GM21528 (cell line): ENCODE results near the gene TRIP11.
A peak's percentile ranks its signal among the peaks of the same experiment; 100 is the strongest.
"Not testable (repeated sequence)": the region's sequence is repeated elsewhere in the genome, so short reads cannot be mapped to it uniquely, and the experiment has no call there.

ENCODE experiments used
- ATAC-seq: cut with Tn5 transposase; IDR thresholded peaks from one replicate; pipeline ENCODE4 v1.9.1; 2021; ENCODE audit warnings: mild to moderate bottlenecking, moderate library complexity; ENCODE audit not compliant: unreplicated experiment, low FRiP score

TRIP11 gene

DNA sequence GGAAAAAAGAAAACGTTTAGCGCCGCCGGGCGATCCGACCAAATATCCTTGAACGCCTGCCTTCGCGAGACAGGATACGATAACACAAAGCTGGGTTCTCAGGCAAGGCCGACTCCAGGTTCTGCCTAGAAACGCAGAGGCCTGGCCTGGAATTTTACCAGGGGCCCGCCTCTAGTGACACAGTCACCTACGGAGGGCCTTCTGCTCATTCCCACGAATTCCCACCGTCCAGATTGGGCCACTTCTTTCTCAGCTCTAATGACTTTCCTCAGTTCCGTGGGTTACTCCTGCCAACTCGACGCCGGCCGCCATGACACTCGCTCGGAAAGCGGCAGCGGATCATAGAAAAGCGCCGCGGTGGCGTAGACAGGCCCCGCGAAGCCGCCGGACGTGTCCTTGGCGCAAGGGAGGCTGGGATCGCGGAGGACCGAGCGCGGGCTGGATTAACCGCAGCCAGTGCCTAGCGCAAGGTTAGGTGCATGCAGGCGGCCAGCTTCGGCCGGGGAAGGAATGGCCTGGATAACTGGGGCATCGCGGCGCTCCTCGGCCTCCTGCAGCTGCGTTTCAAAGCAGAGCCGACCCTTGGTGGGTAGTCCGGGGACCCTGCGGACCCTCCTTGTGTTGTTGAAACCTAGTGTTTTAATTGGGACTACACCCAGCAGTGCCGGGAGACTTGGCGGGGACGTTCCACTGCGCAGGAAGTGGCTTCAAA, at the start of gene TRIP11:
Gene TRIP11 (minus strand): TSS at position 341 of the 712 bp plus-strand sequence. CDS start 374 bp downstream, outside the sequence.
- peak; percentile 97 for ATAC-seq

DNA sequence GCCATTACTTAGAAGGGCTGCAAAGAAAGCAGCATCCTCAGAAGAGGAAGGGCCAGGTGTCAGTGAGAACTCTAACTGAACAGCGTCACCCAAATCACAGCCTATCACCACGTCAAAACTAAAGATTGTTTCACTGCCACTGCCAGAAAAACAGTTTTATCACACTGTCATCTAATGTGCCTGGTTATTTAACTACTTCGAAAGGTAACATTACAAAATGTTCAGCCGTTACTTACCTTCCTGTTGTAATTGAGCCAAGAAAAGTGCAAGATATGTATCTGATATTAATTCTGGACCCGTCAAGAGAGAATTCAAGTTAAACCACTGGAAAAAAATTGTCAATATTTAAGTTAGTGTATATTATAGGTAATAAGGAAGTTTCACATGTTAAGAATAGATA, 48.6 kb upstream of the TRIP11 start:
- ATAC-seq: no peak

DNA sequence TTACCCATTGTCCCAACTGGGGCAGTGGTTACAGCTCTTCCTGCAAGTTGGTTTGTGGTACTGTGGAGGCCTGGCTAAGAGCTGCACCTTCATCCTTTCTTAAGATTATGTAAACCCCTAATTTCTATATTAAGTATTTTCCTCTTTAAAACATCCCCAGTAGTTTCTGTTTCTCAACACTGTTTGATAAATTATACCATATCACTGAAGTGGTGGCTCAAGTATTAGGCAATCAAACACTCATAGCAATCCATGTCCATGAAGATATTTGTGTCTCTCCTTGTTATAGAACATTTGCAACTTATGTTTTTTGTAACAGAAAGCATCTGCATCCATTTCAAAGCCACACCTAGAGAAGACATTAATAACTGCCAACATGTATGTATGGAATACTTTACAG, 34.7 kb upstream of the TRIP11 start:
- no peak for ATAC-seq

DNA sequence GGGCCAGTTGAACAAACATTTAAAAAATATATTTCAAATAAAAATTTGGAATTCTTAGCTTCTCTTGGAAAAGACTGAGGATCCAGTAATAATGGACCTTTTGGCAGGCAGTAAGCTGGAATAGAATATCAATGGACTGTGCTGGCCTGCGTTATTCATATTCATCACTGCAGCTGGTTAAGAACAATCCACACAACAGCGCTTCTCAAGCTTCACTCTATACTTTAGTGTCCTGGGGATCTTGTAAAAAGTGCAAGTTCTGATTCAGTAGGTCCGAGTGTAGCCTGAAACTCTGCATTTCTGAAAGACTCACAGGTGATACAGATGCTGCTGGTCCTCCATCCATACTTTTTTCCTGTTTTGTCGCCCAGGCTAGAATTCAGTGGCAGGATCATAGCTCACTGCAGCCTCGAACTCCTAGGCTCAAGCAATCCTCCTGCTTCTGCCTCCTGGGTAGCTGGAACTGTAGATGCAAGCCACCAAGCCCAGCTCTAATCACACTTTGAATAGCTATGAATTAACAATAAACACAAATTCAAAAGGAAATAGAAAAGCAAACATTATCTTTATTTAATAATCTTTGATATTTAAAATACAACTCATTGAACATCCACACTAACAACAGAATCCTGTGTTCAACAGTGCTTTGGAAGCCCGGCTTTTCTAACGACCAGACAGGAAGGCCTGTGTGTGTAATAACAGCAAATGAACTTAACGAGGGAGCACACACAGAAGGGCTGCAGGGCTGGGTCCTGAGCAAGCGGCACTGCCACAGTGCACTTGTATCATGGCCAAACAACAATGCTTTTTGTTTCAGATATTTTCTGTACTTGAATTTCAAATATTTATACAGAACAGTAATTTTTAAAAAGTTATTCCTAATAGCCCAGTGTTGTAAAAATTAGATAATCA, 18.4 kb upstream of the TRIP11 start:
- ATAC-seq: no peak

DNA sequence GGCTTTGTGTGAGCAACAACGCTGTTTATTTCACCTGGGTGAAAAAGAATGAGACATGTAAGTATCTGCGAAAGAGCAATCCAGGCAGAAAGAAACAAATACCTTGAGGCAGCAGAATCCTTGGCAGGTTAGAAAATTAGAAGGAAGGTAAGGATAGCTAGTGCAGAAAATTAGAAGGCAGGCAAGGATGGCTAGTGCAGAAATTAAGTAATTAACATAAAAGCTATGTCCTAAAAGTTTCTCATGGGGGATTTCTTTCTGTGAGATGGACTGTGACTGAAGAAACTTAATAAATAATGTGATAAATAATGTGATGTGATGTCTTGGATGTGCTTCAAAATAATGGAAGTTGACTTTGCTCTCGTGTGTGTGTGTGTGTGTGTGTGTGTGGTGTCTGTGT, 9.9 kb upstream of the TRIP11 start:
- ATAC-seq: no peak

DNA sequence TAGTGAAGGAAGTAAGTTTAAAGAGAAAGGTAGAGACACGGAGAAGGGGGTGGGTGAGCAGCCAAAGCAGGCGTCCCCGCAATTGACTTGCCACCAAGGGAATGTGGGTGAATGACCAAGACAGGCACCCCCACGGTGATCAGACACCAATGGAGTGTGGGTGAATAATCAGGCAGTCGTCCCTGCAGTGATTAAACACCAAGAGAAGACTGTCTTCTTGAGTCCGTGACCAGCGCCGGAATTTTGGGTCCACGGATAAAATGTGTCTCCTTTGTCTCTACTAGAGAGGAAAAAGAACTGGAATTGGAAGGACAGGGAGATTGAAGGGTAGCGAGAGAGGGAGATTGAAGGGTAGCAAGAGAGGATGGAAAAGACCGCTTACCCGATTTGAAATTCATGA, 9.4 kb upstream of the TRIP11 start:
- not testable (repeated sequence) for ATAC-seq

DNA sequence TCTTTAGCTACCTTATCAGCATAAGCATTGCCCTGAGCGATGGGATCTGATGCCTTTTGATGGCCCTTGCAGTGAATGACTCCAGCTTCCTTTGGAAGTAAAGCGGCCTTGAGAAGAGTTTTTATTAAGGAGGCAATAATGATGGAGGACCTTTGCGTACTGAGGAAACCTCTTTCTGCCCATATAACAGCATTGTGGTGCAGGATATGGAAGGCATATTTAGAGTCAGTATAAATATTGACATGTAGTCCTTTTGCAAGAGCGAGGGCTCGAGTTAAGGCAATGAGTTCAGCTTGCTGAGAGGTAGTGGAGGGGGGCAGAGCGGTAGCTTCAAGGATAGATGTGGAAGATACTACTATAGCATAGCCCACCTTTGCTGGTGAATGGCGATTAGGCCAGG, 6.0 kb upstream of the TRIP11 start:
- ATAC-seq: not testable (repeated sequence)

DNA sequence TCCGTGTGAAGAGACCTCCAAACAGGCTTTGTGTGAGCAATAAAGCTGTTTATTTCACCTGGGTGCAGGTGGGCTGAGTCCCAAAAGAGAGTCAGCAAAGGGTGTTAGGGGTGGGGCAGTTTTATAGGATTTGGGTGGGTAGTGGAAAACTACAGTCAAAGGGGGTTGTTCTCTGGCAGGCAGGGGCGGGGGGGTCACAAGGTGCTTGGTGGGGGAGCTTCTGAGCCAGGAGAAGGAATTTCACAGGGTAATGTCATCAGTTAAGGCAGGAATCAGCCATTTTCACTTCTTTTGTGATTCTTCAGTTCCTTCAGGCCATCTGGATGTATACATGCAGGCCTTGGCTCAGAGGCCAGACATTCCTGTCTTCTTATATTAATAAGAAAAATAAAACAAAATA, 1.9 kb upstream of the TRIP11 start:
- not testable (repeated sequence) for ATAC-seq

DNA sequence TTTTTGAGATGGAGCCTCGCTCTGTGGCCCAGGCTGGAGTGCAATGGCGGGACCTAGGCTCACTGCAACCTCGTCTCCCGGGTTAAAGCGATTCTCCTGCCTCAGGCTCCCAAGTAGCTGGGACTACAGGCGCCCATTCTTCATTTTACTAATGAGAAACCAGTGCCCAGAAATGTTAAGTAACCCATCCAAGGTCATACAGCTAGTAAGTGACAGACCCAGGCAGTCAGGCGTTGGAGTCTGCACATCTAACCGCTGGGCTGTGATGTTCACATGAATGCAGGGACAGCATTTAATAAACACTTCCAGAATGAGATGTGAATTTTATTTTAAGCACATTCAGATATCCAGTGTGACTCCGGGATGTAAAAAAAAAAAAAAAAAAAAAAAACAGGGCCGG, 1.3 kb upstream of the TRIP11 start:
- ATAC-seq: no peak

DNA sequence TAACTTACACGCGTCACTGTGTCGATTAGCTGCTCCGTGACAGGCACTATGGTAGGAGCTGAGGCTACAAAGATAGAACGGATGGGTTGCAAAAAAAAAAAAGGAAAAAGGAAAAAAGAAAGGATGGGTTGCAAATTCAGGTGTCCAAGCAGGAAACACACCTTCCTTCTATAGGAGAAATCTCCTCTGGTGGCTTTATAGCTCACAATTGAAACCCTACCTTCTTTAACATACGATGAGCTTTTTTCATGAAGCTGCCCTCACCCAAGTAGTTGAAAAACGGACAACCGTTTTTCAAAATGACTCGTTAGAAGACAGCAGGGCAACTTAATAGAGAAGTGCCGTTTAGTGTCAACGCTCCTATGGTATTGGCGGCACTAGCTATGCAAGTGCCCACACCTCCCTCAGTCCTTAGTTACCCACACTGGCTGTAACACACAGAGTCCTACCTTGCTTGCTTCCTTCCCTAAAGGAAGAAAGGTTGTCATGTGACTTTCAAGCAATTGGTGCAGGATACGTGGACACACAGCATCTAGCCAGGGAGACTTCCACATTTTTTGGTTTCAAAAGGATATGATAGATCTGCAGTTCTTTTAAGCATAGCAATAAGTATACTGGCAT, 682 bp upstream of the TRIP11 start:
- ATAC-seq: peak; percentile 21

DNA sequence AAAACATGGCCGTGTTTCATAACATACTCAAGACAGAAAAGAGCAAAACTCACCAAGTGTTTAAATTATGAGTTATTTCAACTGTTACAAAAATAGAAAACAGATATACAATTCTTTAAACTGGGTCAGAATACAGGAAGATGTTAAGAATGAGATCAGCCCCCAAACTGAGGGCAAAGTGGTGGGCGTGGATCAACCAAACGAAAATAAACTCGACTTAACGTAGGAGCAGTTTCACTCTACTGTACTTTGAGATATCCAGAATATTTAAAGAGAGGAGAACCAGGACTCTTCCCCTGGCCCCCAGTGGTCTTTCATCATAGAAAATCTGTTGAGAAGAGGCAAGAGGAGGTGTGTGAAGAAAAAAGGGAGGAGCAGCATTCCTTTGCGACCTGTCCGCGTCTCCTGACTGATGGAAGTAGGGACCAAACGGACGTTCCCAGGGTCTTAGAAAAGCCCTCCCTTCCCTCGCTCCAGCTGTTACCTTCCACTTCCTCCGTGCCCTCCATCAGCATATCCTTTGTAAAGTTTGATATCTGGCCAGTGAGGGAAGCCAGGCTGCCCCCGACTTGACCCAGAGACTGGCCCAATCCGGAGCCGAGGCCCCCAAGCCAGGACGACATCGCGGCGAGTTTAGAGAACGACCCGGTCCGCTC, 668 bp downstream of the TRIP11 start:
- ATAC-seq: peak; percentile 17

DNA sequence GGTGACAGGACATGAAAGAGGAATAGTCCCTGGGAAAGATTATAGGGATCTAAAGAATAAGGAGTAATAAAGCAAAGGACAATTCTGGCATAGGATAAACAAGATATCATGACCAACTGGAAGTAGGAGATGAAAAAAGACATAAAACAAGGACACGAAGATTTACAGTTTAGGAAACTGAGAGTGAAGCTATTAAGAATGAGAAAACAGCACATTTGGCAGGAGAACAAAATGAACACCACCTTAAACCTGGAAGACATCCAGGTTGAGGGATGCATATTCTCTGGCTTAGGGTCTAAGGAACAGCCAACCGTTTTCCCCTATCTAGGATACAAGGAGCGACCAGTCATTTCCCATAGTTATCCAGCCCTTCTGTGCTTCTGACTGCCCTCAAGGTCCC, 1.9 kb downstream of the TRIP11 start:
- no peak for ATAC-seq

DNA sequence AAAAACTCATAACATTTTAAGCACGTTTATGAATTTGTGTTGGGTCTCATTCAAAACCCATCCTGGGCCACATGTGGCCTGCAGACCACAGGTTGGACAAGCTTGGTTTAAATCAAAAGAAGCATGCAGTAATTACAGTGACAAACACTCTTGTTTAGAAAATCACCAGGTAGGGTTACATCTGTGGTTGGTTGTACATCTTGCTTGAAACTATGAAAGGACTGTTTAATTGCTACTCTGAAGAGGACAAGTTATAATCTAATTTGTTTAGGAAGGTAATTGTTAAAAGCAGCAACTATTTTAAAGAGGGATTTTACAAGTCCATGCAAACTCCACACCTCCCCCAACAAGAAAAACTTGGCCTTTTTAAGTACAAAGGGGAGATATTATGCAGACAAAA, 4.0 kb downstream of the TRIP11 start:
- no peak for ATAC-seq

DNA sequence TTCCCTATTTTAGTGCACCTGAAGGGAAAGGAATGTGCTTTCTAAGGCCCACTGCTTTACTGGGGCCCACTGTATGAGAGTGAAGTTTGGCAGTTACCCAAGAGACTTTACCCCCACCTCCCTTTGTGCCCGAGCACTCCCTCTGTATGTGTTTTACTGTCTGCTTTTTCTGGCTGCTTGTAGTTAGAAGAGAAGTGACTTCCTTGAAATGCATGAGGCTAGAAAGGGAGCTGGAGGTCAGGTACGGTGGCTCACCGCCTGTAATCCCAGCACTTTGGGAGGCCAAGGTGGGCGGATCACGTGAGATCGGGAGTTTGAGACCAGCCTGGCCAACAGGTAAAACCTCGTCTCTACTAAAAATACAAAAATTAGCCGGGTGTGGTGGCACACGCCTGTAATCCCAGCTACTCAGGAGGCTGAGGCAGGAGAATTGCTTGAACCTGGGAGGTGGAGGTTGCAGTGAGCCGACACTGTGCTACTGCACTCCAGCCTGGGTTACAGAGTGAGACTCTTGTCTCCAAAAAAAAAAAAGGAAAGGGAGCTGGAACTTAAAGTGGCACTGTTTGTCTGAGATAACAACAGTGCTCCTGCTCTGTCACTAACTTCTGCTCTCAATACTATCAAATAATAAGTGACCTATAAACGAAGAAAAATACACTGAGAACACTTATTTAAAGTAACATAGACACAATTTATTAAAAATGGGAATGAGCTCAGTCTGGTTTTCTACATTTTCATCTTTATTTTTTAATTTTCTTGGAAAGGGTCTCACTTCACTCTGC, 5.8 kb downstream of the TRIP11 start:
- no peak for ATAC-seq

DNA sequence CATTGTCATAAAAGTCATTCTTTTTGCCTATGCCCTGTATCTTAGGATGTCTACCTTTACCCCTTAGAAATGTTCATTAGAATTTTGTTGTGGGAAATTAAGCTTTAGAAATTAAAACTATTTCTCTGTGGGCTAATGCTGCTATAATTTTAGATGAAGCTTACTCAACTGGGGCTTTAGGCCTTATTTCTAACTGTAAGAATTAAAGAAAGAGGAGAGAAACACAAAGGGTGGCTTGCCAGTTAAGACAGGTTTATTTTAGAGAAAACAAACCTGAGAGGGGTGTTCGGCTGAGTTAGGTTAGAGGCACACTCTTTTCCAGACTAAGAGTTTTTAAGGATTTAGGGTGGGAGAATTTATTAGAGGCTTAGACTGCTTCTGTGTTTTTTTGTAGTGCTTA, 6.4 kb downstream of the TRIP11 start:
- ATAC-seq: no peak

DNA sequence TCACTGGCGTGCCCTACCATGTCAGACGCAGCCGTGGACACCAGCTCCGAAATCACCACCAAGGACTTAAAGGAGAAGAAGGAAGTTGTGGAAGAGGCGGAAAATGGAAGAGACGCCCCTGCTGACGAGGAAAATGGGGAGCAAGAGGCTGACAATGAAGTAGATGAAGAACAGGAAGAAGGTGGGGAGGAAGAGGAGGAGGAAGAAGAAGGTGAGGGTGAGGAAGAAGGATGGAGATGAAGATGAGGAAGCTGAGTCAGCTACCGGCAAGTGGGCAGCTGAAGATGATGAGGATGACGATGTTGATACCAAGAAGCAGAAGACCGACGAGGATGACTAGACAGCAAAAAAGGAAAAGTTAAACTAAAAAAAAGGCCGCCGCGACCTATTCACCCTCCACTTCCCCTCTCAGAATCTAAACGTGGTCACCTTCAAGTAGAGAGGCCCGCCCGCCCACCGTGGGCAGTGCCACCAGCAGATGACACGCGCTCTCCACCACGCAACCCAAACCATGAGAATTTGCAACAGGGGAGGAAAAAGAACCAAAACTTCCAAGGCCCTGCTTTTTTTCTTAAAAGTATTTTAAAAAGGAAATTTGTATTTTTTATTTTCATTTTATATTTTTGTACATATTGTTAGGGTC, 13.2 kb downstream of the TRIP11 start:
- no peak for ATAC-seq

DNA sequence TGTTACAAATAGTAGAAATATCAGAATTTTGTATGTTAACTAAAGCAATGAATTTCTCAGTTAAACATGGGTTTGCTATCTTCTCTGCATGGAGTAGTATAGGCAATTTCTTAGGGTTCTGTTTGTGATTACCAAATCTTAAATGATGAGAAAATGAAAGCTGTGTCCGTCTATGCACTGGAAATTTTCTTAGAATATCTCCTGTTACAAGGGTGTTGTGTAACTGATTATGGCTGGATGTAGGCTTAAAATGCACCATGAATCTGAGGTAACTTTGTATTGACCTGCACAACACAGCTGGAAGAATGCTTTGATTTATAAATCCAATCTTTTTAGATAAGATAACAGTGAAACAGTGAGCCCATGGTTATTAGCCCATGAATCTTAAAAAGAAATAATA, 17.8 kb downstream of the TRIP11 start:
- ATAC-seq: no peak

DNA sequence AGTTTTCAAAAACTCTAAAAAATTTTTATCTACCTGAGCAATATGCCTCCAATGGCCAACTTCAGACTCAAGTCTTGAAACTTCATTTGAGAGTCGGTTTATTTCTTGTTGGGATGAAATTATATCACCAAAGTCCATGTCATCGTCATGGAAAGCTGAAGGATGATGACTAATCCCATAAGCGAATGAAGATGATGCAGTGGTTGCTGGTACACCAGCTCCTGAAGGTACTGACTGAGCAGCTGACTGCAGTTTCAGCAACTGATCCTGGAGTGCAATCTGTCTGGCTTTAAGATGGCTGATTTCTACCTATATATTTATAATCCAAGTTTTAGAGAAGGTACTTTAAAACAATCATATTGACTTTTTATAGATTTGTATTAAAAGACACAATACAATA, 18.3 kb downstream of the TRIP11 start:
- no peak for ATAC-seq

DNA sequence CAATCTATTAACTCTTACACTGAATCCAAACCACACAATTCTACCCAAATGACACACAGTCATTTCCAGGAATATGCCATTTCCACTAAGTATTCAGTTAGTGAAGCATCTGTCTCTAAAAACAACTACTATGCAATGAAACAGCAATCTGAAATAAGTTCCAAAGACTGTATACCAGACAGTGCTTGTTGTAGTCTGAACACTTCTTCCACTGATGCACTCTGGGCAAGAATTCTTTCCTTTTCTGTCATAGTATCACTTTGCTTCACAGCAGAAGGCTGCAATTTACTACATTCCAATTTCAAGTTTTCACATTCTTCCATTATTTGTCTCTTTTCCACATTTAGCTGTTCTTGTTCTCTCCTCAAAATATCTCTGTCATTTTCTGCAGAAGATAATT, 25.8 kb downstream of the TRIP11 start:
- ATAC-seq: no peak
